SK-N-SH (cell line): ENCODE measurements around the gene HSPB2.

ENCODE experiments used
- CTCF ChIP-seq: fragments of 200-600 bp; sonication (generic); IDR thresholded peaks from 2 replicates; pipeline ENCODE4 v1.6.1; 2017; ENCODE audit warnings: antibody characterized with exemption, mild to moderate bottlenecking, moderate library complexity
- EP300 ChIP-seq, 2 experiments: IDR thresholded peaks; 2 replicates each; pipeline versions ENCODE4 v1.4.0 to v1.6.1; 2012; ENCODE audit warnings: borderline replicate concordance in 1 of 2, low read depth in 1 of 2, low read length in 1 of 2
- FOXJ3 ChIP-seq: sonication (generic); formaldehyde crosslinking; IDR thresholded peaks from 2 replicates; pipeline ENCODE4 v1.5.1; 2020; ENCODE audit warnings: mild to moderate bottlenecking, missing genetic modification reagents
- GATA2 ChIP-seq: sonication (generic); formaldehyde crosslinking; IDR thresholded peaks from 2 replicates; pipeline ENCODE4 v1.5.0; 2020; ENCODE audit warnings: mild to moderate bottlenecking, missing genetic modification reagents
- MXI1 ChIP-seq: IDR thresholded peaks from 2 replicates; pipeline ENCODE4 v1.6.1; 2012; ENCODE audit warnings: mild to moderate bottlenecking, low read depth, low read length, improper control_type of control experiment
- NFIC ChIP-seq: IDR thresholded peaks from 2 replicates; pipeline ENCODE4 v1.4.0; 2012; ENCODE audit warnings: borderline replicate concordance
- POLR2AphosphoS5 ChIP-seq: IDR thresholded peaks from 2 replicates; pipeline ENCODE4 v1.6.1; 2012; ENCODE audit warnings: low read depth, low read length
- REST ChIP-seq: IDR thresholded peaks from 2 replicates; pipeline ENCODE4 v1.6.1; 2012; ENCODE audit warnings: mild to moderate bottlenecking, low read depth, low read length, moderate library complexity
- RFX5 ChIP-seq: IDR thresholded peaks from 2 replicates; pipeline ENCODE4 v1.6.1; 2012; ENCODE audit warnings: mild to moderate bottlenecking, improper control_type of control experiment, low read length
- RXRA ChIP-seq: IDR thresholded peaks from 2 replicates; pipeline ENCODE4 v1.4.0; 2012; ENCODE audit warnings: low read depth, mild to moderate bottlenecking, borderline replicate concordance
- USF2 ChIP-seq: fragments of 150-350 bp; IDR thresholded peaks from 2 replicates; pipeline ENCODE4 v1.6.1; 2017; ENCODE audit warnings: antibody characterized with exemption, low read length, low read depth, borderline replicate concordance
- YY1 ChIP-seq: IDR thresholded peaks from 2 replicates; pipeline ENCODE4 v1.4.0; 2012; ENCODE audit warnings: low read depth, mild to moderate bottlenecking

- TF ChIP-seq GATA2 (CRISPR knock-in tag) (no peak), RXRA (no peak), REST (no peak), EP300 (IDR thresholded peaks at IDR 0.05; ENCODE audit: borderline replicate concordance in 1 of 2, low read depth in 1 of 2, low read length in 1 of 2) (no peak), RFX5 (no peak), NFIC (no peak), POLR2AphosphoS5 (no peak), YY1 (no peak), USF2 (no peak), FOXJ3 (CRISPR knock-in tag) (no peak), CTCF (no peak), MXI1 (no peak)
Observed at GRCh38 chr11:111913031-111913861, 712 bp downstream of the HSPB2 start.
